Nephron progenitor cell (in vitro differentiated cells): ENCODE data around the gene FAM83E.
A peak's percentile ranks its signal among the peaks of the same experiment; 100 is the strongest.
"Not testable (repeated sequence)": the region's sequence is repeated elsewhere in the genome, so short reads cannot be mapped to it uniquely, and the experiment has no call there.

Source experiments
- DNase-seq: peaks from one replicate; pipeline ENCODE4 v3.0.0; 2021
- H3K27ac Mint-ChIP-seq: 2 replicates; pipeline ENCODE4 v1.8.0; 2021; ENCODE audit warnings: mild to moderate bottlenecking, moderate library complexity, mixed read lengths
- H3K27me3 Mint-ChIP-seq: 2 replicates; pipeline ENCODE4 v1.8.0; 2021; ENCODE audit warnings: mild to moderate bottlenecking, low read depth, mixed read lengths; ENCODE audit not compliant: poor library complexity
- H3K36me3 Mint-ChIP-seq: 2 replicates; pipeline ENCODE4 v1.8.0; 2021; ENCODE audit warnings: low read depth, mixed read lengths
- H3K4me1 Mint-ChIP-seq: 2 replicates; pipeline ENCODE4 v1.8.0; 2021; ENCODE audit warnings: mixed read lengths
- H3K4me3 Mint-ChIP-seq: 2 replicates; pipeline ENCODE4 v1.8.0; 2021; ENCODE audit warnings: mild to moderate bottlenecking, moderate library complexity, mixed read lengths
- H3K9me3 Mint-ChIP-seq: 2 replicates; pipeline ENCODE4 v1.8.0; 2021; ENCODE audit warnings: mild to moderate bottlenecking, moderate library complexity, mixed read lengths
- TF ChIP-seq, protein P1 (sequence below): fragments of 200-600 bp; sonication (generic); IDR thresholded peaks from 2 replicates; pipeline ENCODE4 v1.5.0; 2021; ENCODE audit warnings: antibody characterized with exemption

FAM83E gene

DNA sequence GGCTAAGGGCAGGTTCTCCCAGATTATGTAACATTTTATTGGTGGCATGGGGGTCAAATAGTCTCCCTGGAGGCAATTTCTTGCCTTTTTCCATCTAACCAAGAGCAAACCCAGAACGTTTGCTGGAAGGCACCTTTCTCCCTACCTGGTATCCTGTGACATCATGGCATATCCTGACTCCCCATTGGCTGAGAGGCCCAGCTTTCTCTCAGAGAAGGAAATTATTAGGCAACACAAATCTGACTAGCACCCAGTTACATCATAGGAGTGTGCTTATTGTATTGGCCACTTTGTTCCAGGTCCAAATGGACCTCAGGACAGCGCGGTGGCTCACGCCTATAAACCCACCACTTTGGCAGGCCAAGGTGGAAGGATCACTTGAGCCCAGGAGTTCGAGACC lies 44.9 kb upstream of the FAM83E start:
- no peaks in the 10 kb centered on the region for H3K9me3 Mint-ChIP-seq
- H3K27me3 Mint-ChIP-seq, result peaks cover 11% of the 10 kb centered on the region
- H3K4me3 Mint-ChIP-seq, result no peak overlapping the region
- TF ChIP-seq, protein P1, sequence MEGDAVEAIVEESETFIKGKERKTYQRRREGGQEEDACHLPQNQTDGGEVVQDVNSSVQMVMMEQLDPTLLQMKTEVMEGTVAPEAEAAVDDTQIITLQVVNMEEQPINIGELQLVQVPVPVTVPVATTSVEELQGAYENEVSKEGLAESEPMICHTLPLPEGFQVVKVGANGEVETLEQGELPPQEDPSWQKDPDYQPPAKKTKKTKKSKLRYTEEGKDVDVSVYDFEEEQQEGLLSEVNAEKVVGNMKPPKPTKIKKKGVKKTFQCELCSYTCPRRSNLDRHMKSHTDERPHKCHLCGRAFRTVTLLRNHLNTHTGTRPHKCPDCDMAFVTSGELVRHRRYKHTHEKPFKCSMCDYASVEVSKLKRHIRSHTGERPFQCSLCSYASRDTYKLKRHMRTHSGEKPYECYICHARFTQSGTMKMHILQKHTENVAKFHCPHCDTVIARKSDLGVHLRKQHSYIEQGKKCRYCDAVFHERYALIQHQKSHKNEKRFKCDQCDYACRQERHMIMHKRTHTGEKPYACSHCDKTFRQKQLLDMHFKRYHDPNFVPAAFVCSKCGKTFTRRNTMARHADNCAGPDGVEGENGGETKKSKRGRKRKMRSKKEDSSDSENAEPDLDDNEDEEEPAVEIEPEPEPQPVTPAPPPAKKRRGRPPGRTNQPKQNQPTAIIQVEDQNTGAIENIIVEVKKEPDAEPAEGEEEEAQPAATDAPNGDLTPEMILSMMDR, result no peak
- H3K36me3 Mint-ChIP-seq, result no peaks in the 10 kb centered on the region
- DNase-seq, result no peak
- H3K27ac Mint-ChIP-seq, result no peak overlapping the region
- peaks cover 29% of the 10 kb centered on the region for H3K4me1 Mint-ChIP-seq

DNA sequence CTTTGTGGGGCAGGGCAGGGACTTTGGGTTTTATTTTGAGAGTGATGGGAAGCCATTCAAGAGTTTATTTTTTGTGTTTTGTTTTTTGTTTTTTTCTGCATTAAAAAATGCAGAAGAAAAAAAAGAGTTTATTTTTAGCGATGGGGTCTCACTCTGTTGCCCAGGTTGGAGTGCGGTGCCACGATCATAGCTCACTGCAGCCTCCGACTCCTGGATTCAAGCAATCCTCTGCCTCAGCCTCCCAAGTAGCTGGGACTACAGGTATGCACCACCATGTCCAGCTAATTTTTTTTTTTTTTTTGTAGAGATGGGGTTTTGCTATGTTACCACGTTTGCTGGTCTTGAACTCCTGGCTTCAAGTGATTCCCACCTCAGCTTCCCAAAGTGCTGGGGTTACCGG lies 43.6 kb upstream of the FAM83E start:
- no peaks in the 10 kb centered on the region for H3K36me3 Mint-ChIP-seq
- H3K27me3 Mint-ChIP-seq, result peaks cover 11% of the 10 kb centered on the region
- peaks cover 36% of the 10 kb centered on the region for H3K4me1 Mint-ChIP-seq
- H3K9me3 Mint-ChIP-seq, result no peaks in the 10 kb centered on the region
- DNase-seq, result no peak
- TF ChIP-seq, protein P1, result no peak
- H3K27ac Mint-ChIP-seq, result peak overlapping the region; percentile 2
- no peak overlapping the region for H3K4me3 Mint-ChIP-seq

DNA sequence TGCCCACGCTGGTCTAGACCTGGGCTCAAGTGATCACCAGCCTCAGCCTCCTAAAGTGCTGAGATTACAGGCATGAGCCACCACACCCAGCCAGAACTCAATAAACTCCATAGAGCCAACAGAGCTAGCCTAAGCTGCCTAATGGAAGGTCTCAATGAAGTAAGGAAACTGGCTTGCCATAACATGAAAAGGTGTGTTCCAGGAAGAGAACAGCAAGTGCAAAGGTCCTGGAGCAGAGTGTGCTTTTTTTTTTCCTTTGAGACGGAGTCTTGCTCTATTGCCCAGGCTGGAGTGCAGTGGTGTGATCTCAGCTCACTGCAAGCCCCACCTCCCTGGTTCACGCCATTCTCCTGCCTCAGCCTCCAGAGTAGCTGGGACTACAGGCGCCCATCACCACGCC lies 43.0 kb upstream of the FAM83E start:
- peaks cover 32% of the 10 kb centered on the region for H3K4me1 Mint-ChIP-seq

DNA sequence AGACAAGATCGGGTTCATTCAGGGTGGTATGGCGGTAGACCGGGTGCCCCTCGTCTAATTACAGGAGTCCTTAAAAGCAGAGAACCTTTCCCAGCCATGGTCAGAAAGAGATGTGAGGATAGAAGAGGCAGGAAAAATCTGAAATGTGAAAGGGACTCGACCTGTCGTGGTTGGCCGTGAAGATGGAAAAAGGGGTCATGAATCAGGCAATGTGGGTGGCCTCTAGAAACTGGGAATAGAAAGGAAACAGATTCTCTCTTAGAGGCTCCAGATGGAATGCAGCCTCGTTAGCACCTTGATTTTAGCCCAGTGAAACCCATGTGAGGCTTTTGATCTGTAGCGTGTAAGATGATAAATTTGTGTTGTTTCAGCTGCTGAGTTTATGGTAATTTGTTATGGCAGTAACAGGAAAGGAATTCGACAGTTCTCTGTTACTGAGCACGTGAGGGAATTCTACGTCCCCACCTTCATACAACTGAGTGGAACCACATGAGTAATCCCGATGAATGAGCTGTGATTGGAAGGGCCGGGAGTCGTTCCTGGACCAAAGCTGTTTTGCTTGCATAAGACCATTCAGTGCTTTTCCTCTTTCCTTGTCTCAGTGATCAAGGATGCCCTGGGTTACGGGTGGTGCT lies 42.1 kb upstream of the FAM83E start:
- Mint-ChIP-seq H3K27me3 (peaks cover 11% of the 10 kb centered on the region), H3K4me3 (no peak overlapping the region), H3K9me3 (no peaks in the 10 kb centered on the region), H3K36me3 (no peaks in the 10 kb centered on the region), H3K4me1 (peaks cover 26% of the 10 kb centered on the region), H3K27ac (no peak overlapping the region)
- TF ChIP-seq, protein P1, result no peak
- no peak for DNase-seq

More for the DNA sequence above, 43.0 kb upstream of the FAM83E start:
- not testable (repeated sequence) for H3K4me3 Mint-ChIP-seq, H3K27ac Mint-ChIP-seq, H3K9me3 Mint-ChIP-seq, DNase-seq, H3K36me3 Mint-ChIP-seq
- peaks cover 11% of the 10 kb centered on the region for H3K27me3 Mint-ChIP-seq

DNA sequence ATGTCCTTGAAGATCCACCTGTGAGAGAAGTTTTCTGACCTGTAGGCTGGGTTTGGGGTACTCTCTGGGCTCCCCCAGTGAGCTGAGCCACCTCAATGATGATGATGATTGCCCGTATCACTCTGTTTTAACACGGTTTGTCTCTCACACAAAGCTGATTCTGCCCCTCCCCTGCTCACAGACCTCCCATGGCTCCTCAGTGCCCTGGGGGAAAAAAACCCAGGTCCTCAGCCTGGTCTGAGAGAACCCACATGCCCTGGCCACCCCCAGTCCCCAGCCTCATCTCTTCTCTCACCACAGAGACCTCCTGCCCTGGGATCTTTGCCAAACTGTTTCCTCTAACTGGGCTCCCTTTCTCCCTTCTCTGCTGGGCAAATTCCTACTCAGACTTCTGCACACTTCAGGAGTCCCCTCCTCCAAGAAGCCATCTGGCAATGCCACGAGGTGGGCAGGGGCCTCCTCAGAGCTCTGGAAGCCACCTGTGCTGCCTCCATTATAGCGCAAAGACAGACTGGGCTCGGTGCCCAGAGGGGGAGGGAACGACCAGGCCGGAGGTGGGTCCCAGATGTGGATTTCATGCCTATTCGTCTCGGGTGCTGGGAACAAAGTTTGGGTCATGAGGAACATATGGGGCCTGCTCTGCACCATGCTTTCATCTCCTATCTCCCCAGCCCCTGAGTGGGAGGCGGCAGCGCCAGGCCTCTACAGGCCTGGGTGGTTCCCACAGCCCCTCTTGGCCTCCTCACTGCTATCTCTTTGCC lies 39.6 kb upstream of the FAM83E start:
- DNase-seq, result no peak
- no peaks in the 10 kb centered on the region for H3K36me3 Mint-ChIP-seq
- TF ChIP-seq, protein P1, result no peak
- peak overlapping the region; percentile 89 for H3K27ac Mint-ChIP-seq
- H3K4me1 Mint-ChIP-seq, result peaks cover 21% of the 10 kb centered on the region
- H3K9me3 Mint-ChIP-seq, result no peaks in the 10 kb centered on the region
- no peak overlapping the region for H3K4me3 Mint-ChIP-seq
- H3K27me3 Mint-ChIP-seq, result peaks cover 11% of the 10 kb centered on the region

DNA sequence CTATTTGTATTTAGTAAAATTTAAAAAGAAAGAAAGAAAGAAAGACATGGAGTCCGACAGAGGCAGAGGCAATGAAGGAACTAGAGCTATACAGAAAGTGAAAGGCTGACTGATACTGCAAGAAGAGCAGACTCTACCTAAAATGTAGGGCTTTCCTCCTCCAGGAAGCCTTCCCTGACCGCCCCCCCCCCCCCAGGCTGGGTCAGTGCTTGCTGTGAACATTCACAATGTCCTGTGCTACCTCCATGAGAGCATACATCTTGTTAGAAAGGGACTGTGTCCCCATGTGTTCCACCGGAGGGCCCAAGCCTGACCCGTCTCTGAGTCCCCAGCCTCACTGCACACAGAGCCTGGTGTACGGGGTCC lies 36.8 kb upstream of the FAM83E start:
- TF ChIP-seq, protein P1, result no peak
- H3K36me3 Mint-ChIP-seq, result no peaks in the 10 kb centered on the region
- H3K27ac Mint-ChIP-seq, result no peak overlapping the region
- no peak overlapping the region for H3K4me3 Mint-ChIP-seq
- H3K27me3 Mint-ChIP-seq, result peaks cover 2% of the 10 kb centered on the region
- no peaks in the 10 kb centered on the region for H3K9me3 Mint-ChIP-seq
- no peak for DNase-seq
- H3K4me1 Mint-ChIP-seq, result peaks cover 27% of the 10 kb centered on the region
